Caco-2 (cell line): ENCODE results near the gene GSTA1. TPM values are rescaled to one million over a fixed set of nuclear protein-coding genes. Genes with fewer than 3 reads are reported as not detected.
"Not testable (repeated sequence)": the region's sequence is repeated elsewhere in the genome, so short reads cannot be mapped to it uniquely, and the experiment has no call there.

Experiments
- BruUV-seq: library from RNA; stranded (reverse); fragments of 400-500 nt; replicated peaks from 2 replicates; lab custom pipeline; 2021; lab: Mats Ljungman, UMichigan
- CTCF ChIA-PET: fragments of 300-600 bp; sonication (Branson Sonifier 250); formaldehyde crosslinking; loops from one replicate; lab custom pipeline; 2022; ENCODE audit warnings: antibody characterized with exemption; lab: Charles Lee
- POLR2A ChIA-PET: fragments of 300-600 bp; sonication (Branson Sonifier 250); formaldehyde crosslinking; loops from one replicate; lab custom pipeline; 2022; ENCODE audit warnings: antibody characterized with exemption; lab: Charles Lee
- DNase-seq, 2 experiments: peaks; one replicate each; pipeline versions ENCODE4 v3.0.0 to v3.0.0-alpha.2; 2020 to 2022
- H3K27me3 ChIP-seq: replicated peaks from 2 replicates; pipeline ENCODE4 v1.6.0; 2011; ENCODE audit warnings: low read length; ENCODE audit not compliant: control insufficient read depth, insufficient read depth
- H3K36me3 ChIP-seq: 2 replicates; pipeline ENCODE4 v1.5.1; 2011; ENCODE audit warnings: low read length; ENCODE audit not compliant: control insufficient read depth, insufficient read depth
- H3K4me1 ChIP-seq: fragments of 250-450 bp; sonication (Bioruptor Pico); 2 replicates; pipeline ENCODE4 v1.5.1; 2020; ENCODE audit warnings: mild to moderate bottlenecking
- H3K4me3 ChIP-seq: 2 replicates; pipeline ENCODE4 v1.5.1; 2011; ENCODE audit warnings: low read depth, mild to moderate bottlenecking, control low read depth, low read length
- H3K9me3 ChIP-seq: fragments of 250-450 bp; sonication (Bioruptor Pico); 2 replicates; pipeline ENCODE4 v1.5.1; 2020; ENCODE audit warnings: mild to moderate bottlenecking, moderate library complexity
- H3K27ac Mint-ChIP-seq: one replicate; pipeline ENCODE4 v1.8.0; 2022; ENCODE audit warnings: mixed read lengths; ENCODE audit not compliant: unreplicated experiment
- H3K27me3 Mint-ChIP-seq: one replicate; pipeline ENCODE4 v1.8.0; 2022; ENCODE audit warnings: mixed read lengths; ENCODE audit not compliant: insufficient read depth, unreplicated experiment
- H3K36me3 Mint-ChIP-seq: one replicate; pipeline ENCODE4 v1.8.0; 2022; ENCODE audit warnings: mild to moderate bottlenecking, mixed read lengths; ENCODE audit not compliant: insufficient read depth, unreplicated experiment
- H3K4me1 Mint-ChIP-seq: one replicate; pipeline ENCODE4 v1.8.0; 2022; ENCODE audit warnings: low read depth, mixed read lengths; ENCODE audit not compliant: unreplicated experiment
- H3K4me3 Mint-ChIP-seq: one replicate; pipeline ENCODE4 v1.8.0; 2022; ENCODE audit warnings: mild to moderate bottlenecking, moderate library complexity, mixed read lengths; ENCODE audit not compliant: unreplicated experiment
- H3K9me3 Mint-ChIP-seq: one replicate; pipeline ENCODE4 v1.8.0; 2022; ENCODE audit warnings: mixed read lengths; ENCODE audit not compliant: unreplicated experiment
- intact Hi-C: fragments of 100-400 bp; cut with micrococcal nuclease; formaldehyde crosslinking; loops from one replicate; pipeline ENCODE4 v1.10.0; 2022; ENCODE audit not compliant: unreplicated experiment
- total RNA-seq: library from RNA; stranded (reverse); gene quantifications from 2 replicates; pipeline ENCODE4 v1.2.3, GENCODE V29; 2022
- TF ChIP-seq, protein P1 (sequence below), 2 experiments: fragments of 200-600 bp in 1 of 2; IDR thresholded peaks; 1 replicate in 1 of 2; 2 replicates in 1 of 2; pipeline versions ENCODE4 v1.5.1 to v1.8.0; 2011 to 2022; ENCODE audit warnings: antibody characterized with exemption in 1 of 2, control low read depth in 1 of 2, inconsistent platforms in 1 of 2, low read depth in 1 of 2, low read length in 1 of 2, mild to moderate bottlenecking in 1 of 2, moderate library complexity in 1 of 2; ENCODE audit not compliant: insufficient read depth in 1 of 2, severe bottlenecking in 1 of 2, unreplicated experiment in 1 of 2

GSTA1 gene
- total RNA-seq, 1 experiment from 2014 or later = 11.2 TPM

DNA sequence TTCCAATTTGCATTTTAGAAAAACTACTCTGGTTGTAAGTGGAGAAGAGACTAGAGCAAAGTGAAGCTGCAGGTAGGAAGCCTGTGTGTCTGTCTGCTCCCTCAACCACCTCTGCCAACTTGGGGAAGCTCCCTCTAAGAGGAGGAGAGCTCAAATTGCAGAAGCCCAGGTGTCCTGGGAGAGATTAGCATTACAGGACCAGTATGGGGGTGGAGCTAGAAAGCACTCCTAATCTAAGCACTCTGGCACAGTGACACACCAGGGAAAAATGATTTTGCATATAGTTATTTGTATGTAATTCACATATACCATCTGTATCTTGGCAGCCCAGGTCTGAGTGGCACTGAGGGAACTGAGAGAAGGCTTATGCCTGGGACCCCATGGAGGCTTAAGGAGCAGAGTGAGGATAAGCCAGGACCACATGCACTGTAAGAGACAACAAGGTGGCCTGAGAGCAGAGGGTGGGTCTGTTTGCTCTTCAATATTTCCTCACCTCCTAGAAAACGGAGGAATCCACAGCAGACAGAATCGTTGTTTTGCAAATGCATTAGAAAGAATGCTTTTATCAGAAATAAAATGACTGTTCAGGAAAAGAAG is 54.0 kb downstream of the GSTA1 start:
- DNase-seq = no peak
- H3K9me3 ChIP-seq = no peaks in the 10 kb centered on the region; the same call in 1 of the 2 replicates
- POLR2A ChIA-PET = no interaction called here
- no TSS peak for BruUV-seq
- no peak overlapping the region for H3K4me3 Mint-ChIP-seq
- no peak overlapping the region for H3K4me3 ChIP-seq
- CTCF ChIA-PET = no interaction called here
- TF ChIP-seq, protein P1, sequence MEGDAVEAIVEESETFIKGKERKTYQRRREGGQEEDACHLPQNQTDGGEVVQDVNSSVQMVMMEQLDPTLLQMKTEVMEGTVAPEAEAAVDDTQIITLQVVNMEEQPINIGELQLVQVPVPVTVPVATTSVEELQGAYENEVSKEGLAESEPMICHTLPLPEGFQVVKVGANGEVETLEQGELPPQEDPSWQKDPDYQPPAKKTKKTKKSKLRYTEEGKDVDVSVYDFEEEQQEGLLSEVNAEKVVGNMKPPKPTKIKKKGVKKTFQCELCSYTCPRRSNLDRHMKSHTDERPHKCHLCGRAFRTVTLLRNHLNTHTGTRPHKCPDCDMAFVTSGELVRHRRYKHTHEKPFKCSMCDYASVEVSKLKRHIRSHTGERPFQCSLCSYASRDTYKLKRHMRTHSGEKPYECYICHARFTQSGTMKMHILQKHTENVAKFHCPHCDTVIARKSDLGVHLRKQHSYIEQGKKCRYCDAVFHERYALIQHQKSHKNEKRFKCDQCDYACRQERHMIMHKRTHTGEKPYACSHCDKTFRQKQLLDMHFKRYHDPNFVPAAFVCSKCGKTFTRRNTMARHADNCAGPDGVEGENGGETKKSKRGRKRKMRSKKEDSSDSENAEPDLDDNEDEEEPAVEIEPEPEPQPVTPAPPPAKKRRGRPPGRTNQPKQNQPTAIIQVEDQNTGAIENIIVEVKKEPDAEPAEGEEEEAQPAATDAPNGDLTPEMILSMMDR (IDR thresholded peaks at IDR 0.05; ENCODE audit: insufficient read depth in 1 of 2, low read depth in 1 of 2, low read length in 1 of 2, severe bottlenecking in 1 of 2, unreplicated experiment in 1 of 2) = no peak
- peaks cover 43% of the 10 kb centered on the region for H3K36me3 Mint-ChIP-seq
- H3K4me1 Mint-ChIP-seq = peaks cover 34% of the 10 kb centered on the region
- H3K36me3 ChIP-seq = peaks cover 5% of the 10 kb centered on the region
- peaks cover 27% of the 10 kb centered on the region for H3K4me1 ChIP-seq
- H3K27me3 Mint-ChIP-seq = no peaks in the 10 kb centered on the region
- H3K9me3 Mint-ChIP-seq = peaks cover 33% of the 10 kb centered on the region
- no peak overlapping the region for H3K27ac Mint-ChIP-seq
- no peaks in the 10 kb centered on the region for H3K27me3 ChIP-seq
- intact Hi-C loops = no loop called here

DNA sequence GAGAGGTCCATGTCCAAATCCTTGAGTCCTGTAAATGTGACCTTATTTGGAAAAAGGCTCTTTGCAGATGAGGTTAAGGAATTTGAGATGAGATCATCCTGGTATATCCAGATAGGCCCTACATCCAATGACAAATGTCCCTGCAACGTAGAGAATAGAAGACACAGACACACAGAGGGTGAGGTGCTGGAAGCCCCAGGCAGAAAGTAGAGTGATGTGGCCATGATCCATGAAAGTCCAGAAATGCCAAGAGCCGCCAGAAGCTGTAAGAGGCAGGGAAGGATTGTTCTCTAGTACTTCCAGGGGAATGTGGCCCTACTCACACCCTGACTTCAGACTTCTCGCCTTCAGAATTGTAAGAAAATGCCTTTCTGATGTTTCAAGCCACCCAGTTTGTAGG is 56.3 kb downstream of the GSTA1 start:
- H3K4me3 Mint-ChIP-seq, H3K27me3 Mint-ChIP-seq, BruUV-seq, H3K27me3 ChIP-seq, H3K36me3 ChIP-seq, DNase-seq, H3K9me3 ChIP-seq, intact Hi-C loops, CTCF ChIA-PET, POLR2A ChIA-PET, H3K4me3 ChIP-seq: not testable (repeated sequence)
- peaks cover 27% of the 10 kb centered on the region for H3K4me1 ChIP-seq
- H3K4me1 Mint-ChIP-seq = peaks cover 34% of the 10 kb centered on the region
- peaks cover 28% of the 10 kb centered on the region for H3K9me3 Mint-ChIP-seq
- peaks cover 24% of the 10 kb centered on the region for H3K36me3 Mint-ChIP-seq
- H3K27ac Mint-ChIP-seq = peak overlapping the region; percentile 85

DNA sequence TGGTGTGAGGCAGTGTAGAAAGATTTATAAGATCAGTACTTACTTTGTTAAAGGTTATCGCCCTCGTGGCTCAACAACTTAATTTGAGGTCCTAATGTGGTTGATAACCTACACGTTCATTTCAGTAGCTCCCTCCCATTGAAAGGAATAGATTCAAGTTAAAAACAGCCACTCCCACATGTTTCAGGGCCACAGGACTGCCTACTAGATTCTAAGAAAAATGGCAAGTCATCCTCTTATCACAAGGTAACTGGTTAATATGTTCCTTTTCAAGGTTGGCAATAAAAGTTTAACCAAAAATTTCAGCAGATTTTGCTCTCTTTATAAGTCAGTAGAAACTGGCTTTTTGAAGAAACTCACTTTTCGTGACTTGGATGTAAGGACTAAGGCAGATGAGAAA is 57.4 kb downstream of the GSTA1 start:
- H3K27me3 Mint-ChIP-seq = no peaks in the 10 kb centered on the region
- peak in 1 of 2 experiments; percentile 17 for DNase-seq
- BruUV-seq = no TSS peak
- Histone ChIP-seq H3K9me3 (no peaks in the 10 kb centered on the region; the same call in 1 of the 2 replicates), H3K36me3 (no peaks in the 10 kb centered on the region; the same call in 1 of the 2 replicates), H3K27me3 (no peaks in the 10 kb centered on the region), H3K4me1 (peaks cover 27% of the 10 kb centered on the region), H3K4me3 (no peak overlapping the region)
- TF ChIP-seq, protein P1 (IDR thresholded peaks at IDR 0.05; ENCODE audit: insufficient read depth in 1 of 2, low read depth in 1 of 2, low read length in 1 of 2, severe bottlenecking in 1 of 2, unreplicated experiment in 1 of 2) = no peak
- H3K27ac Mint-ChIP-seq = peak overlapping the region; percentile 85
- ChIA-PET POLR2A (interaction anchor here (1.5 kb wide), 1 partner anchor 21 kb away, joined by 5 read pairs; no protein-coding TSS in a partner anchor), CTCF (no interaction called here)
- no peak overlapping the region for H3K4me3 Mint-ChIP-seq
- H3K36me3 Mint-ChIP-seq = peaks cover 13% of the 10 kb centered on the region
- peaks cover 17% of the 10 kb centered on the region for H3K9me3 Mint-ChIP-seq
- peaks cover 34% of the 10 kb centered on the region for H3K4me1 Mint-ChIP-seq
- intact Hi-C loops = no loop called here
